Esophagus muscularis mucosa (tissue), 4 donors: ENCODE results near the gene RIC1. TPM values are rescaled to one million over a fixed set of nuclear protein-coding genes. Genes with fewer than 3 reads are reported as not detected.
"Not testable (repeated sequence)": the region's sequence is repeated elsewhere in the genome, so short reads cannot be mapped to it uniquely, and the experiment has no call there.

Source experiments
- DNase-seq: peaks from one replicate; pipeline ENCODE4 v3.0.0-alpha.2; 2017; ENCODE audit errors: extremely low spot score
- H3K27ac ChIP-seq, 4 donors: fragments of 200-600 bp; sonication (generic); replicated peaks in 1 of 4; 1 replicate in 3 of 4; 2 replicates in 1 of 4; pipeline ENCODE4 v1.5.1; 2016 to 2019; ENCODE audit warnings: mild to moderate bottlenecking in 1 of 4
- H3K27me3 ChIP-seq, 4 donors: fragments of 200-600 bp; sonication (generic); one replicate each; pipeline versions ENCODE4 v1.5.1 to v1.6.0; 2016 to 2019
- H3K36me3 ChIP-seq, 4 donors: fragments of 200-600 bp; sonication (generic); one replicate each; pipeline ENCODE4 v1.5.1; 2016 to 2019
- H3K4me1 ChIP-seq, 4 donors: fragments of 200-600 bp; sonication (generic); one replicate each; pipeline ENCODE4 v1.5.1; 2016 to 2019
- H3K4me3 ChIP-seq, 4 donors: fragments of 200-600 bp; sonication (generic); 1 replicate in 2 of 4; 2 replicates in 2 of 4; pipeline ENCODE4 v1.5.1; 2016 to 2019; ENCODE audit warnings: mild to moderate bottlenecking in 4 of 4, moderate library complexity in 1 of 4
- H3K9me3 ChIP-seq, 4 donors: fragments of 200-600 bp; sonication (generic); 1 replicate in 3 of 4; 2 replicates in 1 of 4; pipeline ENCODE4 v1.5.1; 2016 to 2019
- EP300 ChIP-seq: sonication (generic); formaldehyde crosslinking; IDR thresholded peaks from one replicate; pipeline ENCODE4 v1.6.1; 2017; ENCODE audit warnings: antibody characterized with exemption
- POLR2A ChIP-seq: fragments of 450-650 bp; IDR thresholded peaks from one replicate; pipeline ENCODE4 v1.6.1; 2017; ENCODE audit warnings: antibody characterized with exemption, moderate library complexity, mild to moderate bottlenecking, low read depth
- POLR2AphosphoS5 ChIP-seq, 2 donors: sonication (generic); formaldehyde crosslinking; IDR thresholded peaks; one replicate each; pipeline ENCODE4 v1.6.1; 2017; ENCODE audit warnings: antibody characterized with exemption in 2 of 2
- WGBS: methylation state at CpG from one replicate; pipeline ENCODE4 v1.1.5; 2018; 5-methylcytosine and 5-hydroxymethylcytosine counted together
- intact Hi-C: fragments of 100-400 bp; cut with DNase I; formaldehyde crosslinking; loops from one replicate; pipeline ENCODE4 v1.15.1; 2023
- total RNA-seq, 4 donors: library from RNA; depleted of rRNA; stranded (reverse); fragments of >200 nt; gene quantifications; one replicate each; pipeline versions ENCODE4 v1.1.0 to v1.2.1, GENCODE V29; 2016
- TF ChIP-seq, protein P1 (sequence below), 3 experiments: fragments of 200-600 bp in 2 of 3; fragments of 450-650 bp in 1 of 3; sonication (generic) in 2 of 3; IDR thresholded peaks; one replicate each; pipeline ENCODE4 v1.5.1; 2017 to 2019; ENCODE audit warnings: antibody characterized with exemption in 3 of 3, mild to moderate bottlenecking in 2 of 3, moderate library complexity in 1 of 3

The RIC1 gene
- total RNA-seq, 4 donors from 2014 or later: 51.6 to 64.9 (median 57.4) TPM

- H3K9me3 ChIP-seq: no peaks in the 10 kb centered on the region
- peaks cover 0 to 8% (median 4%) of the 10 kb centered on the region in 4 donors for H3K36me3 ChIP-seq
- H3K27ac ChIP-seq: no peak overlapping the region
- WGBS: 95% methylated on average over 6 of the region's 6 CpGs
- intact Hi-C loops: no loop called here
- peaks cover 4 to 22% (median 20%) of the 10 kb centered on the region in 4 donors for H3K4me1 ChIP-seq
- no peak for TF ChIP-seq POLR2A
- no peak for TF ChIP-seq POLR2AphosphoS5 (IDR thresholded peaks at IDR 0.05)
- no peak for TF ChIP-seq EP300
- TF ChIP-seq, protein P1, sequence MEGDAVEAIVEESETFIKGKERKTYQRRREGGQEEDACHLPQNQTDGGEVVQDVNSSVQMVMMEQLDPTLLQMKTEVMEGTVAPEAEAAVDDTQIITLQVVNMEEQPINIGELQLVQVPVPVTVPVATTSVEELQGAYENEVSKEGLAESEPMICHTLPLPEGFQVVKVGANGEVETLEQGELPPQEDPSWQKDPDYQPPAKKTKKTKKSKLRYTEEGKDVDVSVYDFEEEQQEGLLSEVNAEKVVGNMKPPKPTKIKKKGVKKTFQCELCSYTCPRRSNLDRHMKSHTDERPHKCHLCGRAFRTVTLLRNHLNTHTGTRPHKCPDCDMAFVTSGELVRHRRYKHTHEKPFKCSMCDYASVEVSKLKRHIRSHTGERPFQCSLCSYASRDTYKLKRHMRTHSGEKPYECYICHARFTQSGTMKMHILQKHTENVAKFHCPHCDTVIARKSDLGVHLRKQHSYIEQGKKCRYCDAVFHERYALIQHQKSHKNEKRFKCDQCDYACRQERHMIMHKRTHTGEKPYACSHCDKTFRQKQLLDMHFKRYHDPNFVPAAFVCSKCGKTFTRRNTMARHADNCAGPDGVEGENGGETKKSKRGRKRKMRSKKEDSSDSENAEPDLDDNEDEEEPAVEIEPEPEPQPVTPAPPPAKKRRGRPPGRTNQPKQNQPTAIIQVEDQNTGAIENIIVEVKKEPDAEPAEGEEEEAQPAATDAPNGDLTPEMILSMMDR (IDR thresholded peaks at IDR 0.05): no peak
- DNase-seq: no peak
- no peaks in the 10 kb centered on the region for H3K27me3 ChIP-seq
- H3K4me3 ChIP-seq: no peak overlapping the region
Measured at GRCh38 chr9:5667391-5667790, 38.5 kb downstream of the RIC1 start.

DNA sequence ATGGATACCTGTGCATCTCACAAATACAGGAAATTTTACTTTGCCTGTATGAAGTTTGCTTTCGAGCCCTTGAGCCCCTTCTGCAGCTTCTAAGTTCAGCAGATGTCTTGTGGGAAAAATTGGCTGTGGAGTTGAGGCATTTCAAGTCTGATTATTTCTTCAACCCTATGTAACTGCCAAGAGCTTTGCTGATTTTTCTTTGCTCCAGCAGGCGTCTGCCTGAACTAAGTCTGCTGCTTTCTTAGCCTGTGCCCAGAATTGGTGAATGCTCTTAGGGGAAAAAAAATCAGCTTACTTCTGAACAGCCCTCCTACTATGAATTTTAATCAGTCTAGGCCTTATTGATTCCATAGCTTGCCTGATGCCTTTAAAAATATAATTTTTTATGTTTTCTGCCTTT lies 41.2 kb downstream of the RIC1 start:
- no peak for DNase-seq
- intact Hi-C loops: no loop called here
- WGBS: 54% methylated on average over 2 of the region's 2 CpGs
- Histone ChIP-seq H3K9me3 (no peaks in the 10 kb centered on the region), H3K4me3 (no peak overlapping the region), H3K27me3 (no peaks in the 10 kb centered on the region), H3K36me3 (peaks cover 0 to 8% (median 4%) of the 10 kb centered on the region in 4 donors), H3K4me1 (peaks cover 0 to 22% (median 20%) of the 10 kb centered on the region in 4 donors), H3K27ac (no peak overlapping the region)
- TF ChIP-seq POLR2A (no peak), POLR2AphosphoS5 (IDR thresholded peaks at IDR 0.05) (no peak), EP300 (no peak)
- TF ChIP-seq, protein P1 (IDR thresholded peaks at IDR 0.05): no peak

DNA sequence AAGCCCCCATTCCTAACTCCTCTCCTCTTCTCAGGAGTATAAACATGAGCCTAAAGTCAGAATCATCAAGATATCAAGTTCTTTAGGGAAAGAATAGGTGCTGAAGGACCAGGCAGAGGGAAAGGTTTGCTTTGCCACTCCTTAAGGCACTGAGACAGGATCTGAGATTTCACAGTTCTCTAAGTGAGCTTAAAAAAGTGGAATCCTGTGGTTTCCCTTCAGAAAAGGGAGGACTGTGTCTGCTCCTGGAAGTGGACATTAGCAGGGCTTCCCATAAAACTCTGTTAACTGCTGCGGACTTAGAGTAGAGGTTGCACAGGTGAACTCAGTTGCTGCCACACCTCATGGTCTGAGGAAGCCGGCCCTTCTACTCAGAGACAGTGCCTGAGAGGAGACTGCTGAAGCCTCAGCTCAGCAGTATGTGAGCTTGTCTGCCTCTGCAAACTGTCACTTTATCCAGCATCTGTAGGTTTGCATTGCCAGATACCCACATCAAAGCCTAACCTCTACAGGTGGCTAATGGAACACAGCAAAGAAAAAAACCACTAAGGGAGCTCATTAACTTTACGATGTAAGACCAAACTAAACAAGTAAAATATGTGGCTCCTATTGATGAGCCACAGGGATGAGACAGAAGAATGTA lies 42.9 kb downstream of the RIC1 start:
- Histone ChIP-seq H3K27ac (no peak overlapping the region), H3K36me3 (no peaks in the 10 kb centered on the region), H3K9me3 (no peaks in the 10 kb centered on the region), H3K4me1 (peaks cover 0 to 21% (median 18%) of the 10 kb centered on the region in 4 donors), H3K4me3 (no peak overlapping the region), H3K27me3 (no peaks in the 10 kb centered on the region)
- intact Hi-C loops: no loop called here
- TF ChIP-seq EP300: no peak
- TF ChIP-seq, protein P1 (IDR thresholded peaks at IDR 0.05): no peak
- no peak for TF ChIP-seq POLR2A
- no peak for TF ChIP-seq POLR2AphosphoS5 (IDR thresholded peaks at IDR 0.05)
- WGBS: 93% methylated on average over 3 of the region's 3 CpGs
- no peak for DNase-seq

DNA sequence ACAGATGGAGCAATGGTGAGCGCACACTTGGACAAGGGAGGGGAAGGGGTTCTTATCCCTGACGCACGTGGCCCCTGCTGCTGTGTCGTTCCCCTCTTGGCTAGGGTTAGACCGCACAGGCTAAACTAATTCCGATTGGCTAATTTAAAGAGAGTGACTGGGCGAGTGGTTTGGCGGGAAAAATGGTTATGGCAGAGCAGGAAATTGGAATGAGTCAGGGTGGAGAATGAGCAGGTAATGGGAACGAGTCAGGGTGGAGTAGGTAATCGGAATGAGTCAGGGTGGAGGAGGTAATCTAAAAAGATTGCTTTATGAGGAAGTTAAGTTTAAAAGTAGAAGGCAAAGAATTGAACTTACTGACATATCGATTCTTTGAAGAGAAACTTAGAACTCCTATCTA lies 46.1 kb downstream of the RIC1 start:
- intact Hi-C loops, H3K4me3 ChIP-seq: not testable (repeated sequence)

GRCh38 chr9:5683591-5683990 lies 54.7 kb downstream of the RIC1 start:
- intact Hi-C loops, H3K9me3 ChIP-seq, H3K36me3 ChIP-seq, DNase-seq, H3K27me3 ChIP-seq, H3K27ac ChIP-seq, H3K4me3 ChIP-seq: not testable (repeated sequence)
- peaks cover 0 to 12% (median 4%) of the 10 kb centered on the region in 4 donors for H3K4me1 ChIP-seq
- WGBS: 100% methylated on average over 5 of the region's 11 CpGs

More for the DNA sequence above, 46.1 kb downstream of the RIC1 start:
- not testable (repeated sequence) for H3K36me3 ChIP-seq, H3K27me3 ChIP-seq, DNase-seq, H3K27ac ChIP-seq, H3K9me3 ChIP-seq
- WGBS: 94% methylated on average over 11 of the region's 11 CpGs
- peaks cover 0 to 17% (median 14%) of the 10 kb centered on the region in 4 donors for H3K4me1 ChIP-seq

- Histone ChIP-seq H3K9me3 (peaks cover 0 to 6% (median 0%) of the 10 kb centered on the region in 4 donors), H3K36me3 (no peaks in the 10 kb centered on the region), H3K4me1 (peaks cover 0 to 12% (median 5%) of the 10 kb centered on the region in 4 donors), H3K27ac (no peak overlapping the region), H3K27me3 (no peaks in the 10 kb centered on the region), H3K4me3 (no peak overlapping the region)
- 96% methylated on average over 6 of the region's 7 CpGs for WGBS
- DNase-seq: no peak
- intact Hi-C loops: no loop called here
- TF ChIP-seq EP300 (no peak), POLR2AphosphoS5 (IDR thresholded peaks at IDR 0.05) (no peak), POLR2A (no peak)
- TF ChIP-seq, protein P1 (IDR thresholded peaks at IDR 0.05): no peak
Measured at GRCh38 chr9:5684101-5684500, 55.2 kb downstream of the RIC1 start.
